Peyer's patch (tissue), 4 donors: ENCODE data around the gene FMNL2. TPM values are rescaled to one million over a fixed set of nuclear protein-coding genes. Genes with fewer than 3 reads are reported as not detected.
"Not testable (repeated sequence)": the region's sequence is repeated elsewhere in the genome, so short reads cannot be mapped to it uniquely, and the experiment has no call there.

Experiments
- DNase-seq, 3 donors: peaks; one replicate each; pipeline ENCODE4 v3.0.0-alpha.2; 2017 to 2019
- H3K27ac ChIP-seq, 4 donors: fragments of 200-600 bp; sonication (generic); one replicate each; pipeline ENCODE4 v1.5.1; 2016 to 2019
- H3K27me3 ChIP-seq, 2 donors: fragments of 200-600 bp; sonication (generic); one replicate each; pipeline ENCODE4 v1.5.1; 2019
- H3K36me3 ChIP-seq, 3 donors: fragments of 200-600 bp; sonication (generic); one replicate each; pipeline ENCODE4 v1.5.1; 2016 to 2019
- H3K4me1 ChIP-seq, 4 donors: fragments of 200-600 bp; sonication (generic); one replicate each; pipeline ENCODE4 v1.5.1; 2016 to 2019
- H3K4me3 ChIP-seq, 4 donors: fragments of 200-600 bp; sonication (generic); 1 replicate in 3 of 4; 2 replicates in 1 of 4; pipeline ENCODE4 v1.5.1; 2016 to 2019; ENCODE audit warnings: mild to moderate bottlenecking in 1 of 4
- H3K9me3 ChIP-seq, 4 donors: fragments of 200-600 bp; sonication (generic); one replicate each; pipeline ENCODE4 v1.5.1; 2016 to 2019; ENCODE audit warnings: mild to moderate bottlenecking in 1 of 4
- POLR2A ChIP-seq, 2 donors: fragments of 450-650 bp; IDR thresholded peaks; one replicate each; pipeline ENCODE4 v1.5.1; 2017; ENCODE audit warnings: antibody characterized with exemption in 2 of 2, mild to moderate bottlenecking in 2 of 2, moderate library complexity in 2 of 2
- total RNA-seq, 4 donors: library from RNA; depleted of rRNA; stranded (reverse); fragments of >200 nt; gene quantifications; one replicate each; pipeline ENCODE4 v1.1.0, GENCODE V29; 2016
- TF ChIP-seq, protein P1 (sequence below), 6 experiments: fragments of 450-650 bp in 4 of 6; fragments of 200-600 bp in 2 of 6; sonication (generic) in 1 of 6; IDR thresholded peaks; one replicate each; pipeline ENCODE4 v1.5.1; 2017 to 2019; ENCODE audit warnings: antibody characterized with exemption in 6 of 6, mild to moderate bottlenecking in 3 of 6, moderate library complexity in 1 of 6

The FMNL2 gene
- total RNA-seq, 4 donors from 2014 or later, result 7.5 to 52.0 (median 17.1) TPM

DNA sequence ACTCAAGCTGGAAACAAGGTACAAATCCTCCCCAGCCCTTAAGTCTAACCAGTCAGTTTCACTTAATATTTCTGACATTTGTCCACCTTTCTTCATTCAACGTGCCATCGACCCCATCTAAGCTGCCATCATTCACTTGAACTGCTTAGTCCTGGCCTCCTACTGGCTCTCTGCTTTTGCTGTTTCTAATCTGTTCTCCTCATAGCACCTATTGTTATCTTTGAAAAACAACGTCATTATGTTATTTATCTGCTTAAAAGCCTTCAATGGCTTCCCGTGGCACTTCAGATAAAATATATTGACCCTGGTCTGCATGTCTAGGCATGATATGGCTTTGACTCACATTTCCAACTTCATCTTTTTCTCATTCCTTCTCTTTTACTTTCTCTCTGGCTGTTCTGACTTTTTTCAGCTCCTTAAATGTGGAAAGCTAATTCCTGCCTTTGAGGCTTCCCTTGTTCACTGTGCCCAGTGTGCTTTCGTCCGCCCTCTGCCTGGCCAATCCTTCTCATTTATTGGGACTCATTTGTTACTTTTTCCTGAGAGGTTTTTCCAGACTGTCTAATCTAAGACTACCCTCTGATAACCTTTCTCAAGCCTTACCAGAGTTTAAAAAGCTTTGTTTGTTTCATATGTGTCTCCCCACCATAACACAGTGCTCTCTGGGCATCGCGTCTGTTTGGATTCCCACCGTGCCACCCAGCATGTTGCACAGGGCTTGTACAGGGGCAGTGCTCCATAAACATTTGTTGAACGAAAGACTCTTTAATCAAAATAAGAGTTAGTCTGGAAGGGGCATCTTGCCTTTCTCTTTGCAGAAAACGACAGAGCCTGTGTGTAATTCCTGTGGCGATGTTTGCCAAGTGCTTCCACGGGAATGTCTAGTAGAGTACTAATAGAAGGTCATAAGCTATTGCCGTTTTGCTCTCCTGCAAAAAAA lies 183.9 kb downstream of the FMNL2 start:
- Histone ChIP-seq H3K36me3 (no peaks in the 10 kb centered on the region), H3K4me3 (no peak overlapping the region), H3K27ac (no peak overlapping the region), H3K27me3 (no peaks in the 10 kb centered on the region), H3K4me1 (peaks cover 0 to 15% (median 0%) of the 10 kb centered on the region in 4 donors), H3K9me3 (no peaks in the 10 kb centered on the region)
- DNase-seq, result no peak
- TF ChIP-seq, protein P1, sequence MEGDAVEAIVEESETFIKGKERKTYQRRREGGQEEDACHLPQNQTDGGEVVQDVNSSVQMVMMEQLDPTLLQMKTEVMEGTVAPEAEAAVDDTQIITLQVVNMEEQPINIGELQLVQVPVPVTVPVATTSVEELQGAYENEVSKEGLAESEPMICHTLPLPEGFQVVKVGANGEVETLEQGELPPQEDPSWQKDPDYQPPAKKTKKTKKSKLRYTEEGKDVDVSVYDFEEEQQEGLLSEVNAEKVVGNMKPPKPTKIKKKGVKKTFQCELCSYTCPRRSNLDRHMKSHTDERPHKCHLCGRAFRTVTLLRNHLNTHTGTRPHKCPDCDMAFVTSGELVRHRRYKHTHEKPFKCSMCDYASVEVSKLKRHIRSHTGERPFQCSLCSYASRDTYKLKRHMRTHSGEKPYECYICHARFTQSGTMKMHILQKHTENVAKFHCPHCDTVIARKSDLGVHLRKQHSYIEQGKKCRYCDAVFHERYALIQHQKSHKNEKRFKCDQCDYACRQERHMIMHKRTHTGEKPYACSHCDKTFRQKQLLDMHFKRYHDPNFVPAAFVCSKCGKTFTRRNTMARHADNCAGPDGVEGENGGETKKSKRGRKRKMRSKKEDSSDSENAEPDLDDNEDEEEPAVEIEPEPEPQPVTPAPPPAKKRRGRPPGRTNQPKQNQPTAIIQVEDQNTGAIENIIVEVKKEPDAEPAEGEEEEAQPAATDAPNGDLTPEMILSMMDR (IDR thresholded peaks at IDR 0.05), result no peak
- TF ChIP-seq POLR2A (IDR thresholded peaks at IDR 0.05), result no peak

- no peak overlapping the region for H3K27ac ChIP-seq
- H3K4me1 ChIP-seq, result peaks cover 0 to 16% (median 0%) of the 10 kb centered on the region in 4 donors
- no peaks in the 10 kb centered on the region for H3K9me3 ChIP-seq
- no peak overlapping the region for H3K4me3 ChIP-seq
- TF ChIP-seq, protein P1 (IDR thresholded peaks at IDR 0.05), result no peak
- no peak for TF ChIP-seq POLR2A (IDR thresholded peaks at IDR 0.05)
- H3K27me3 ChIP-seq, result no peaks in the 10 kb centered on the region
- no peaks in the 10 kb centered on the region for H3K36me3 ChIP-seq
- DNase-seq, result no peak
Measured at GRCh38 chr2:152519581-152519952, 184.6 kb downstream of the FMNL2 start.

- no peak overlapping the region for H3K4me3 ChIP-seq
- H3K27me3 ChIP-seq, result no peaks in the 10 kb centered on the region
- DNase-seq, result no peak
- no peaks in the 10 kb centered on the region for H3K36me3 ChIP-seq
- TF ChIP-seq, protein P1 (IDR thresholded peaks at IDR 0.05), result no peak
- TF ChIP-seq POLR2A (IDR thresholded peaks at IDR 0.05), result no peak
- peaks cover 0 to 21% (median 0%) of the 10 kb centered on the region in 4 donors for H3K4me1 ChIP-seq
- H3K27ac ChIP-seq, result no peak overlapping the region
- H3K9me3 ChIP-seq, result no peaks in the 10 kb centered on the region
Measured at GRCh38 chr2:152520759-152521158, 185.8 kb downstream of the FMNL2 start.

DNA sequence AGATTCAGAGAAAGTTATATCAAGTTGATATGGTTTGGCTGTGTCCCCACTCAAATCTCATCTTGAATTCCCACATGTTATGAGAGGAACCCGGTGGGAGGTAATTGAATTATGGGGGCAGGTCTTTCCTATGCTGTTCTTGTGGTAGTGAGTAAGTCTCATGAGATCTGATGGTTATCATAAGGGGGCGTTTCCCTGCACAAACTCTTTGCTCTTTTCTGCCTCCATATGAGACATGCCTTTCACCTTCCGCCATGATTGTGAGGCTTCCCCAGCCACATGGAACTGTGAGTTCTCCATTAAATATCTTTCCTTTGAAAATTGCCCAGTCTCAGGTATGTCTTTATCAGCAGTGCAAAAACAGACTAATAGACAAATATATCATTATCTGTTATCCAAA lies 187.5 kb downstream of the FMNL2 start:
- not testable (repeated sequence) for H3K36me3 ChIP-seq, H3K27me3 ChIP-seq, H3K27ac ChIP-seq, DNase-seq, H3K9me3 ChIP-seq, H3K4me3 ChIP-seq
- peaks cover 0 to 28% (median 0%) of the 10 kb centered on the region in 4 donors for H3K4me1 ChIP-seq

GRCh38 chr2:152523091-152523490 lies 188.1 kb downstream of the FMNL2 start:
- H3K27ac ChIP-seq, result no peak overlapping the region
- H3K36me3 ChIP-seq, result no peaks in the 10 kb centered on the region
- TF ChIP-seq POLR2A (IDR thresholded peaks at IDR 0.05), result no peak
- no peak overlapping the region for H3K4me3 ChIP-seq
- H3K9me3 ChIP-seq, result no peaks in the 10 kb centered on the region
- DNase-seq, result no peak
- H3K27me3 ChIP-seq, result no peaks in the 10 kb centered on the region
- H3K4me1 ChIP-seq, result peaks cover 0 to 27% (median 0%) of the 10 kb centered on the region in 4 donors

DNA sequence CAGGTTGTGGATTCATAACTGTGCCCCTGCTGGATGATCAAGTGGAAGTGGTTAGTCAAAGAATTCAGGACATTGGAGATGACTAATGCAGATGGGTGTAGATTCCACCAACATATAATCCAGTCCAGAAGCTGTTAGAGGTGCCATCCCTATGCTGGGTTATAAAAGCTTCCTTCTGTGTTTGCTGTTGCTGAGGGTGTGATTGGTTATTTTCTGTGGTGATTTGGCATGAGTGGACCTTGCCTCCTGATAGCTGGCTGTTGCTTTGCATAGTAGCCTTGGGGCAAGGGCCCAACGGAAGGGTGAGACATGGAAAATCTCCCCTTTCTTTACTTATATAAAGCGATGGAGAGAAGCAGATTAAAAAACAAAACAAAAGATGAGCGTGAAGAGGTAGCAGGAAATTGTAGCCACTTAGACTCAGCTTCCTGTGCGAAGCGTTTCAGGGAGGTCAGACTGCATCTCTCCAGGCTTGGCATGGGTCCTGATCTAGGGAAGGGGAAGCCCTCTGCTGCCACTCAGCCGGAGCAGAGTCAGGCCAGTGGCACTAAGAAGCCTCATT lies 190.4 kb downstream of the FMNL2 start:
- peaks cover 0 to 12% (median 0%) of the 10 kb centered on the region in 4 donors for H3K4me1 ChIP-seq
- H3K27me3 ChIP-seq, result no peaks in the 10 kb centered on the region
- TF ChIP-seq, protein P1 (IDR thresholded peaks at IDR 0.05), result no peak
- TF ChIP-seq POLR2A (IDR thresholded peaks at IDR 0.05), result no peak
- DNase-seq, result no peak
- no peaks in the 10 kb centered on the region for H3K36me3 ChIP-seq
- no peak overlapping the region for H3K27ac ChIP-seq
- no peak overlapping the region for H3K4me3 ChIP-seq
- no peaks in the 10 kb centered on the region for H3K9me3 ChIP-seq
